Measurements from ENCODE around the gene GRK4.

GRK4 gene

DNA sequence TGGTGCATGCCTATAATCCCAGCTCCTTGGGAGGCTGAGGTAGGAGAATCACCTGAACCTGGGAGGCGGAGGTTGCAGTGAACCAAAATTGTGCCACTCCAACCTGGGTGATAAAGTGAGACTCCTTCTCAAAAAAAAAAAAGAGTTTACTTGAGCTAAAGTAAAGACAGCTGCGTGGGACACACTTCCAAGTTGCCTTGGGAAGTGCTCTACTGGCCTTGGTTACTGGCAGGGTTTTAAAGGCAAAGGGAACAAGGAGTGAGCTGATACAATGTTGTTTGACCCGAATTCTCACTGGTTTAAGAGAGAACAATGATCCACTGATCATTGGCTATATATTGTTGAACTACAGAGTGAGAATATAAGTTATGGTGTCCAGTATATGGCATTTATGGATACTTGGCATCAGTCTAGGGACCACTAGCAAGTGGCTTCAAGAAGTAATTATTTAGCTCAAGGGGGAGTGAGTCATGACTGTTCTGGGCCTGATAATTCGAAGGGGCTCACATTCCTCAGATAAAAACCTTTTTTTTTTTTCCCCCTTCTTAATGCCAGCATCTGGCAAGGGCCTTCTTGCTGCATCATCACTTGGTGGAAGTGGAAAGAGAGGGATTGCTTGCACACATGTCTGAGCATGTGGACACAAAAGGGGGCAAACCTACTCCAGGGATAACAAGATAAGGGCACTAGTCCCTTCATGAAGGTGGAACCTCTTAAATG is 32.3 kb downstream of the GRK4 start:
- Histone ChIP-seq H3K4me1 (ENCODE audit: insufficient read depth, low read length) (no peaks in the 10 kb centered on the region), H3K9me3 (ENCODE audit: insufficient read depth, low read length, severe bottlenecking) (no peaks in the 10 kb centered on the region), H3K27ac (ENCODE audit: low read length) (no peak overlapping the region), H4K20me1 (ENCODE audit: insufficient read depth, low read length) (no peaks in the 10 kb centered on the region), H3K79me2 (ENCODE audit: insufficient read depth, low read length) (no peaks in the 10 kb centered on the region), H3K4me3 (ENCODE audit: low read depth in 1 of 2, low read length in 2 of 2) (no peak overlapping the region), H2AFZ (ENCODE audit: low read depth, low read length) (no peak overlapping the region), H3K9ac (ENCODE audit: low read depth, low read length) (no peak overlapping the region), H3K27me3 (ENCODE audit: insufficient read depth, low read length, poor library complexity) (no peaks in the 10 kb centered on the region), H3K4me2 (ENCODE audit: insufficient read depth, low read length) (no peak overlapping the region), H3K36me3 (ENCODE audit: insufficient read depth, low read length) (no peaks in the 10 kb centered on the region)
- no peak for ATAC-seq (ENCODE audit: insufficient read depth, low read depth)
- TF ChIP-seq, protein P1, sequence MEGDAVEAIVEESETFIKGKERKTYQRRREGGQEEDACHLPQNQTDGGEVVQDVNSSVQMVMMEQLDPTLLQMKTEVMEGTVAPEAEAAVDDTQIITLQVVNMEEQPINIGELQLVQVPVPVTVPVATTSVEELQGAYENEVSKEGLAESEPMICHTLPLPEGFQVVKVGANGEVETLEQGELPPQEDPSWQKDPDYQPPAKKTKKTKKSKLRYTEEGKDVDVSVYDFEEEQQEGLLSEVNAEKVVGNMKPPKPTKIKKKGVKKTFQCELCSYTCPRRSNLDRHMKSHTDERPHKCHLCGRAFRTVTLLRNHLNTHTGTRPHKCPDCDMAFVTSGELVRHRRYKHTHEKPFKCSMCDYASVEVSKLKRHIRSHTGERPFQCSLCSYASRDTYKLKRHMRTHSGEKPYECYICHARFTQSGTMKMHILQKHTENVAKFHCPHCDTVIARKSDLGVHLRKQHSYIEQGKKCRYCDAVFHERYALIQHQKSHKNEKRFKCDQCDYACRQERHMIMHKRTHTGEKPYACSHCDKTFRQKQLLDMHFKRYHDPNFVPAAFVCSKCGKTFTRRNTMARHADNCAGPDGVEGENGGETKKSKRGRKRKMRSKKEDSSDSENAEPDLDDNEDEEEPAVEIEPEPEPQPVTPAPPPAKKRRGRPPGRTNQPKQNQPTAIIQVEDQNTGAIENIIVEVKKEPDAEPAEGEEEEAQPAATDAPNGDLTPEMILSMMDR (IDR thresholded peaks at IDR 0.05; ENCODE audit: borderline replicate concordance, extremely low read depth, low read length, poor library complexity, severe bottlenecking): no peak
- no peak for TF ChIP-seq EZH2 (IDR thresholded peaks at IDR 0.05; ENCODE audit: borderline replicate concordance, low read depth, low read length, severe bottlenecking)
- DNase-seq: no peak

DNA sequence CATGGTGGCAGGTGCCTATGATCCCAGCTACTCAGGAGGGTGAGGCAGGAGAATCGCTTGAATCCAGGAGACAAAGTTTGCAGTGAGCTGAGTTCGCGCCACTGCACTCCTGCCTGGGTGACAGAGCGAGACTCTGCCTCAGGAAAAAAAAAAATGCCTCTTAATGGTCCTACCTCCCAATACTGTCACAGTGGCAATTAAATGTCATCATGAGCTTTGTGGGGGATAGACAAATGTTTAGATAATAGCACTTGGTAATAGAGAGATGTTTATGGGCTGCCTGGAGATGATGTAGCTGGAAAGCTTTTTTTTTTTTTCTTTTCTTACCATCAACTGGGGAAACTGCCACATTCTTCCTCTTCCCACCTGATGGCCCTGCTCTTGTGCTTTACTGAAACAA is 33.0 kb downstream of the GRK4 start:
- Histone ChIP-seq H3K4me1 (ENCODE audit: insufficient read depth, low read length) (no peaks in the 10 kb centered on the region), H3K4me3 (ENCODE audit: low read depth in 1 of 2, low read length in 2 of 2) (no peak overlapping the region), H3K9me3 (ENCODE audit: insufficient read depth, low read length, severe bottlenecking) (no peaks in the 10 kb centered on the region), H3K4me2 (ENCODE audit: insufficient read depth, low read length) (no peak overlapping the region), H4K20me1 (ENCODE audit: insufficient read depth, low read length) (no peaks in the 10 kb centered on the region), H3K36me3 (ENCODE audit: insufficient read depth, low read length) (no peaks in the 10 kb centered on the region), H2AFZ (ENCODE audit: low read depth, low read length) (no peak overlapping the region), H3K79me2 (ENCODE audit: insufficient read depth, low read length) (no peaks in the 10 kb centered on the region), H3K9ac (ENCODE audit: low read depth, low read length) (no peak overlapping the region), H3K27me3 (ENCODE audit: insufficient read depth, low read length, poor library complexity) (no peaks in the 10 kb centered on the region), H3K27ac (ENCODE audit: low read length) (no peak overlapping the region)
- DNase-seq (no peak), ATAC-seq (ENCODE audit: insufficient read depth, low read depth) (no peak)
- TF ChIP-seq, protein P1 (IDR thresholded peaks at IDR 0.05; ENCODE audit: borderline replicate concordance, extremely low read depth, low read length, poor library complexity, severe bottlenecking): no peak
- no peak for TF ChIP-seq EZH2 (IDR thresholded peaks at IDR 0.05; ENCODE audit: borderline replicate concordance, low read depth, low read length, severe bottlenecking)

DNA sequence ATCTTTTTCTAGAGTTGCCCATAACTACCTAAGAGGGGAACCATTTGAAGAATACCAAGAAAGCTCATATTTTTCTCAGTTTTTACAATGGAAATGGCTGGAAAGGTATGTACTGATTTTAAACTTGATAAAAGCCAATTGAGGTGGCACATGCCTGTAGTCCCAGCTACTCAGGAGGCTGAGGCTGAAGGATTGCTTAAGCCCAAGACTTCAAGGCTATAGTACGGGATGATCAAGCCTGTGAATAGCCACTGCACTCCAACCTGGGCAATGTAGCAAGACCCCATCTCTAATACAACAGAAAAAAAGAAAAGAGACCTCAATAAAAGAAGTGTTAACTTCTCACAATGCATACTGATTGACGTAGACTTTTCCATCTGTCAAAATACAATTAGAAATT is 44.4 kb downstream of the GRK4 start:
- Histone ChIP-seq H3K4me3 (ENCODE audit: low read depth in 1 of 2, low read length in 2 of 2) (no peak overlapping the region), H3K4me2 (ENCODE audit: insufficient read depth, low read length) (no peak overlapping the region), H4K20me1 (ENCODE audit: insufficient read depth, low read length) (no peaks in the 10 kb centered on the region), H3K9ac (ENCODE audit: low read depth, low read length) (no peak overlapping the region), H3K27me3 (ENCODE audit: insufficient read depth, low read length, poor library complexity) (no peaks in the 10 kb centered on the region), H3K79me2 (ENCODE audit: insufficient read depth, low read length) (no peaks in the 10 kb centered on the region), H3K4me1 (ENCODE audit: insufficient read depth, low read length) (no peaks in the 10 kb centered on the region), H2AFZ (ENCODE audit: low read depth, low read length) (no peak overlapping the region), H3K9me3 (ENCODE audit: insufficient read depth, low read length, severe bottlenecking) (no peaks in the 10 kb centered on the region), H3K36me3 (ENCODE audit: insufficient read depth, low read length) (no peaks in the 10 kb centered on the region), H3K27ac (ENCODE audit: low read length) (no peak overlapping the region)
- DNase-seq (no peak), ATAC-seq (ENCODE audit: insufficient read depth, low read depth) (no peak)
- no peak for TF ChIP-seq EZH2 (IDR thresholded peaks at IDR 0.05; ENCODE audit: borderline replicate concordance, low read depth, low read length, severe bottlenecking)
- TF ChIP-seq, protein P1 (IDR thresholded peaks at IDR 0.05; ENCODE audit: borderline replicate concordance, extremely low read depth, low read length, poor library complexity, severe bottlenecking): no peak

All from DND-41 (cell line).